Breast epithelium (tissue), 3 donors: ENCODE results near the gene PTPN14.

Experiments
- CTCF ChIP-seq, 3 donors: fragments of 450-650 bp; IDR thresholded peaks; one replicate each; pipeline ENCODE4 v1.5.1; 2016 to 2017; ENCODE audit warnings: antibody characterized with exemption in 3 of 3, mild to moderate bottlenecking in 3 of 3, moderate library complexity in 3 of 3
- POLR2A ChIP-seq: fragments of 450-650 bp; IDR thresholded peaks from one replicate; pipeline ENCODE4 v1.6.1; 2016; ENCODE audit warnings: antibody characterized with exemption, mild to moderate bottlenecking, moderate library complexity
- POLR2AphosphoS5 ChIP-seq, 3 donors: sonication (generic); formaldehyde crosslinking; IDR thresholded peaks; one replicate each; pipeline ENCODE4 v1.6.1; 2017; ENCODE audit warnings: antibody characterized with exemption in 3 of 3

- no peak for TF ChIP-seq CTCF (IDR thresholded peaks at IDR 0.05)
- TF ChIP-seq POLR2A = no peak
- no peak for TF ChIP-seq POLR2AphosphoS5 (IDR thresholded peaks at IDR 0.05)
Measured at GRCh38 chr1:214447557-214447871, 103.9 kb downstream of the PTPN14 start.
